Kidney (tissue), 14 donors: ENCODE measurements around the gene NREP. TPM values are rescaled to one million over a fixed set of nuclear protein-coding genes. Genes with fewer than 3 reads are reported as not detected.

ENCODE experiments used
- DNase-seq, 5 donors: peaks; one replicate each; pipeline ENCODE4 v3.0.0-alpha.2; 2013 to 2020
- FAIRE-seq: peaks from 2 replicates; lab custom pipeline; 2012; peaks lifted over from hg19 to GRCh38; lab: Jason Lieb, UNC
- H3K27ac ChIP-seq, 2 donors: one replicate each; pipeline ENCODE4 v1.7.0; 2013; ENCODE audit warnings: low read depth in 2 of 2, low read length in 2 of 2, inconsistent platforms in 1 of 2
- H3K27me3 ChIP-seq: one replicate; pipeline ENCODE4 v1.7.1; 2013; ENCODE audit warnings: low read length, inconsistent platforms; ENCODE audit not compliant: control insufficient read depth, insufficient read depth
- H3K36me3 ChIP-seq, 3 donors: one replicate each; pipeline versions ENCODE4 v1.7.0 to v1.7.1; 2013; ENCODE audit warnings: low read length in 3 of 3, control low read depth in 1 of 3, inconsistent platforms in 1 of 3; ENCODE audit not compliant: insufficient read depth in 3 of 3, control insufficient read depth in 2 of 3
- H3K4me1 ChIP-seq, 3 donors: one replicate each; pipeline versions ENCODE4 v1.7.0 to v1.7.1; 2013; ENCODE audit warnings: low read length in 3 of 3, inconsistent platforms in 1 of 3, low read depth in 1 of 3; ENCODE audit not compliant: control insufficient read depth in 2 of 3, insufficient read depth in 2 of 3
- H3K4me3 ChIP-seq, 3 donors: one replicate each; pipeline versions ENCODE4 v1.7.0 to v1.8.1; 2013; ENCODE audit warnings: low read length in 3 of 3, control low read depth in 1 of 3, inconsistent platforms in 1 of 3
- H3K9ac ChIP-seq, 3 donors: one replicate each; pipeline versions ENCODE4 v1.7.0 to v1.7.1; 2013; ENCODE audit warnings: low read length in 3 of 3, control low read depth in 1 of 3, inconsistent platforms in 1 of 3
- H3K9me3 ChIP-seq, 3 donors: one replicate each; pipeline versions ENCODE4 v1.7.0 to v1.7.1; 2013; ENCODE audit warnings: low read length in 3 of 3, control low read depth in 1 of 3, inconsistent platforms in 1 of 3; ENCODE audit not compliant: control insufficient read depth in 2 of 3, insufficient read depth in 1 of 3
- intact Hi-C: fragments of 100-400 bp; cut with DNase I; formaldehyde crosslinking; loops from one replicate; pipeline ENCODE4 v1.11.1; 2022
- polyA plus RNA-seq: library from polyadenylated mRNA; stranded (reverse); fragments of 350-450 nt; fragmentation: Illumina TruSeq; extraction: RNeasy Lipid Tissue Mini Kit (QIAGEN cat#74804); gene quantifications from one replicate; pipeline ENCODE4 v1.2.3, GENCODE V29; 2014; ENCODE audit warnings: low read depth, low replicate concordance; ENCODE audit not compliant: insufficient read depth
- total RNA-seq: library from RNA; stranded (reverse); fragmentation: NEBNext Ultra II Directional; extraction: Animal tissue kit (Norgen Biotek cat#: 25700); gene quantifications from one replicate; pipeline ENCODE4 v1.2.1, GENCODE V29; 2021
- TF ChIP-seq, protein P1 (sequence below): IDR thresholded peaks from 3 replicates; pipeline ENCODE4 v1.5.1; 2012; ENCODE audit warnings: mild to moderate bottlenecking, moderate library complexity, borderline replicate concordance; ENCODE audit not compliant: insufficient read depth; ENCODE audit errors: extremely low read depth
- donor health status: control.
- donor health status: control.
- donor health status: control.
- donor health status: control.
- donor health status: control.
- donor health status: DM: yes; HTN: yes; CAD: no.
- donor health status: Normal renal cell carcinoma (clear cell type).

NREP gene
- total and polyA plus RNA-seq, 2 donors from 2014 or later, result 20.9 to 37.0 TPM

DNA sequence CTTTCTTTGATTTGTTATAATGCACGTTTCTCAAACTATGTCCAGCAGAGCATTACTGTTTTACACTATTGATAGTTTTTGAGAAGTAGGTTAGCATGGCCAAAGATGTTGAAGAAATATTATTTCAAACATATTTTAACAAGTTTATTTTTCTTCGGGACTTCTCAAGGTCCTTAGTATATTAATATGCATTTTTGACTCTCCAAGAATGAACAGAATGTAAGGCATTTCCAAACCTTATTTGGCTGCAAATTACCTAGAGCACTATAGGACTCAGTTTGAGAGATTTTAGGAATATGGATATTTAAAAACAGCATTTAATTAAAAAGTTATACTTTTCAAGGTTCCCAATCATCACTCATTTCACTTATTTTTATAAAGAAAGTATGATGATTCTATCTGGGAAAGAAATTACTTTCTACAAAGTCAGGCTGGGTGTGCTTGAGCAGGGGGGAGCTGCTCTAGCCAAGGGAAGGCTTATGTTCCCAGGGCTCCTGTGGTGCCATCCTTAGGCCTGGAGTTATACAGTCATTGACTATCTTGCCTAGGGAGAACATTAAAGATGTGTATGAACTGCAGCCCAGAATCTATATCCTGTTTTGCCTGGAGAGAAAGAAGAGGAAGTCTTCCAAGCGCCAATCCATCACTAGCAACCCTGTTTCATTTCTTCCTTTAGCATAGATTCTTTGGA, 27.6 kb upstream of the NREP start:
- Histone ChIP-seq H3K36me3 (no peaks in the 10 kb centered on the region), H3K27ac (no peak overlapping the region), H3K27me3 (no peaks in the 10 kb centered on the region), H3K4me3 (no peak overlapping the region), H3K9ac (no peak overlapping the region), H3K9me3 (no peaks in the 10 kb centered on the region), H3K4me1 (no peaks in the 10 kb centered on the region)
- FAIRE-seq, result no peak
- intact Hi-C loops, result no loop called here
- TF ChIP-seq, protein P1, sequence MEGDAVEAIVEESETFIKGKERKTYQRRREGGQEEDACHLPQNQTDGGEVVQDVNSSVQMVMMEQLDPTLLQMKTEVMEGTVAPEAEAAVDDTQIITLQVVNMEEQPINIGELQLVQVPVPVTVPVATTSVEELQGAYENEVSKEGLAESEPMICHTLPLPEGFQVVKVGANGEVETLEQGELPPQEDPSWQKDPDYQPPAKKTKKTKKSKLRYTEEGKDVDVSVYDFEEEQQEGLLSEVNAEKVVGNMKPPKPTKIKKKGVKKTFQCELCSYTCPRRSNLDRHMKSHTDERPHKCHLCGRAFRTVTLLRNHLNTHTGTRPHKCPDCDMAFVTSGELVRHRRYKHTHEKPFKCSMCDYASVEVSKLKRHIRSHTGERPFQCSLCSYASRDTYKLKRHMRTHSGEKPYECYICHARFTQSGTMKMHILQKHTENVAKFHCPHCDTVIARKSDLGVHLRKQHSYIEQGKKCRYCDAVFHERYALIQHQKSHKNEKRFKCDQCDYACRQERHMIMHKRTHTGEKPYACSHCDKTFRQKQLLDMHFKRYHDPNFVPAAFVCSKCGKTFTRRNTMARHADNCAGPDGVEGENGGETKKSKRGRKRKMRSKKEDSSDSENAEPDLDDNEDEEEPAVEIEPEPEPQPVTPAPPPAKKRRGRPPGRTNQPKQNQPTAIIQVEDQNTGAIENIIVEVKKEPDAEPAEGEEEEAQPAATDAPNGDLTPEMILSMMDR, result no peak
- no peak for DNase-seq

DNA sequence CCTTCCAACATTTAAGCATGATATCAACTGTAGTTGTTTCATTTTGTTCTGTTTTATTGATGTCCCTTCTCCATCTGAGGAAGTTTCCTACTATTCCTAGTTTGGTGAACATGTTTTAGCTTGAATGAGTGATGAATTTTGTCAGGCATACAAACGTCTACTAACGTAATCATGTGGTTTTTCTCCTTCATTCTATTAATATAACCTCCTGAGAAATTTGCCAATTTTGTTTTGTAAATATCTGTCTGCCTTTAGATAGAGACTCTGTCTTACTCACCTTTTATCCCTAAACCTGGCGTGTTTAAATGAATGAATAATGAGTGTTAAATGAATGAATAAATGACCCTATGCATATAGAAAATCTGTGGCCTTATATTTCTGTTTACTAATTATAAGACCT, 26.5 kb upstream of the NREP start:
- no peaks in the 10 kb centered on the region for H3K4me1 ChIP-seq
- H3K9ac ChIP-seq, result no peak overlapping the region
- no peak overlapping the region for H3K4me3 ChIP-seq
- no peaks in the 10 kb centered on the region for H3K9me3 ChIP-seq
- DNase-seq, result no peak
- H3K36me3 ChIP-seq, result no peaks in the 10 kb centered on the region
- TF ChIP-seq, protein P1, result no peak
- H3K27me3 ChIP-seq, result no peaks in the 10 kb centered on the region
- FAIRE-seq, result no peak
- no peak overlapping the region for H3K27ac ChIP-seq
- intact Hi-C loops, result no loop called here

DNA sequence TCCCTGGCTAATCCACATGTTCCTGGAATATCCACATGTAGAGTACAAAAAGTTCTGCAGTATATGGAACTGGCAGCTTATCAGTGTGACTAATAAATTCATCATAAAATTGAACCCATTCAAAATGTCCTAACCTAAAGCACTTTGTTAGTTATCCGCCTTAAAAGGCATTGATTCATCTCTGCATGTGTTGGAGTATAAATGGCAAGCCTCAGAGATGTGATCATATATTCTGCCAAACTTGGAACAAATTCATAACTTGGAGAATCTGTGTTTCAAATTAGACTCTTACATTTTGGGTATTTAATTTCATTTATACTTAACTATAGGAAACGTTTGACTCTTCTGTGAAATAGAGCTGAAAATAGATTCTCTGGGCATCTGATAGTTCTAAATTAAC, 25.2 kb upstream of the NREP start:
- FAIRE-seq (no peak), DNase-seq (no peak)
- H3K9ac ChIP-seq, result no peak overlapping the region
- TF ChIP-seq, protein P1, result no peak
- intact Hi-C loops, result no loop called here
- no peaks in the 10 kb centered on the region for H3K4me1 ChIP-seq
- H3K9me3 ChIP-seq, result no peaks in the 10 kb centered on the region
- H3K36me3 ChIP-seq, result no peaks in the 10 kb centered on the region
- H3K4me3 ChIP-seq, result no peak overlapping the region
- no peaks in the 10 kb centered on the region for H3K27me3 ChIP-seq
- H3K27ac ChIP-seq, result no peak overlapping the region

DNA sequence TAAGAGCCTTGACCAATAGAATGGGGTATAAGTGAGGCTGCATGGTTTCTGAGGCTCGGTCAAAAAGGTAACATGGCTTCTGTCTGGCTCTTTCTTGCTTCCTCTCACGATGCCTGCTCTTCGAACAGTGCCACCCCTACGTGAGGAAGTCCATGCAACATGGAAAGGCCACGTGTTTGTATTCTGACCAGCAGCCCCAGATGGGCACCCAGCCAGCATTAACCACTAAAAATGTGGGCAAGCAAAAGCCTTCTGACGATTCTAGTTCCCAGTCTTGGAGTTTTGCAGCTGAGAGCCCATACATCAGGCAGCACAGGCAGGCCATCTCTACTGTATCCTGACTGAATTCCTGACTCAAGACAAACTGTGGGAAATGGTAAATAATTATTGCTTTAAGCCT, 24.2 kb upstream of the NREP start:
- intact Hi-C loops, result no loop called here
- Histone ChIP-seq H3K27ac (no peak overlapping the region), H3K4me1 (no peaks in the 10 kb centered on the region), H3K4me3 (no peak overlapping the region), H3K9ac (no peak overlapping the region), H3K36me3 (no peaks in the 10 kb centered on the region), H3K9me3 (no peaks in the 10 kb centered on the region), H3K27me3 (no peaks in the 10 kb centered on the region)
- DNase-seq, result no peak
- no peak for FAIRE-seq
- TF ChIP-seq, protein P1, result no peak
